Measurements from ENCODE around the gene KCNMB3.
"Not testable (repeated sequence)": the region's sequence is repeated elsewhere in the genome, so short reads cannot be mapped to it uniquely, and the experiment has no call there.

KCNMB3 gene

GRCh38 chr3:179250803-179251476, at the start of gene KCNMB3:
Gene KCNMB3 (minus strand): TSS chr3:179251114. CDS start chr3:179250990, 124 bp downstream.
- no peak for DNase-seq

DNA sequence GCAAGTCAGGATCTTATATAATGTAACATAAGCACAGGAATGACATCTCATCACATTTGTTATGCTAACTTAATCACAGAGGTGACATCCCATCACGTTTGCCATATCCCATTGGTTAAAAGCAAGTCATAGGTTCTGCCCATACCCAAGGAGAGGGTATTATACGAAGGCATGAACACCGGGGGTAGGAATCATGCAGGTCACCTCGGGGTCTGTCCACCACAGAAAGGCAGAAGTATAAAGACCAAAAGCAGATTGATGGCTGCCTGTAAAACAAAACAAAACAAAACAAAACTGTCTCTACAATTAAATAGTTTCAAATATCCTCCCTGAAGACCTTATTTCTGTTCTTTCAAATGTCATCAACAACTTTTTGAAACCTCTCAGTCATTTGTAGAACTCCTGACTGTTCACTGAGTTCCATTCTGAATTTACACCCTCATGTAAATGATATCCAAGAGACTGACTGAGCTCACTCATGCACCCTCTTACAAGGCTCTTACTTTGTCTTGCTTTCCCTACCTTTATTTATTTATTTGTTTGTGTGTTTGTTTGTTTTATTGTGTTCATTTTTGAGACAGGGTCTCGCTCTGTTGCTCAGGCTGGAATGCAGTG, 49.2 kb upstream of the KCNMB3 start:
- DNase-seq: no peak

DNA sequence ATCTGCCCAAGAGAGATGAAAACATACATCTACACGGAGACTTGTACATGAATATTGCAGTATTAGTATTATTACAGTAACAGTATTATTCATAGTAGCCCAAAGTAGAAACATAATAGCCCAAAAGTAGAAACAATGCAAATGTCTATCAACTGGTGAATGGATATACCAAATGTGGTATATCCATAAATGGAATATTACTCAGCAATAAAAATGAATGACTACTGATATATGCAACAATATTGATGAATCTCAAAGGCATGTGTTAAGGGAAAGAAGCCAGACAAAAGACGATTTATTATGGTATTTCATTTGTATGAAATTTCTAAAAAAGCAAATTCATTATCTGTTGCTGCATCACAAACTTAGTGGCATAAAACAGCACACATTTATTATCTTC, 48.4 kb upstream of the KCNMB3 start:
- DNase-seq: no peak

- DNase-seq: no peak
Observed at GRCh38 chr3:179297971-179298725, 47.2 kb upstream of the KCNMB3 start.

DNA sequence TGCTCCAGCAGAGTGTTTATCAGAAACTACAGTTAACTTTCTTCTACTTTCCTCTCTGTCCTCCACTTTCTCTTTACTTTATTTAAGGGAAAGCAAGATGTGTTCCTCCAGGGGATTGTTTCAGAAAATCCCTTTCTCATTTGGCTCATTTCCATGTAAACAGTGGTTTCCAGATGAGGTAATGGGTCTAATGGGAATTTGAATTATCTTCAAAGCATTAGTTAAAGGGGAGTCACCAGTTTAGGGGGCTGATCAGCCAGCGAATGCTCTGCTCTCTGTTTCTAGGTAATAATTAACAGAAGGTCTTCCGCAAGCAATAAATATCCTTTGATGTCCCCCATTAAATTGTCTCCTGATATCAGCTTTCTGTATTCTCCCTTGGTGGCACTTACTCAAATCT, 41.5 kb upstream of the KCNMB3 start:
- no peak for DNase-seq

GRCh38 chr3:179289295-179289694, 38.4 kb upstream of the KCNMB3 start:
- no peak for DNase-seq

DNA sequence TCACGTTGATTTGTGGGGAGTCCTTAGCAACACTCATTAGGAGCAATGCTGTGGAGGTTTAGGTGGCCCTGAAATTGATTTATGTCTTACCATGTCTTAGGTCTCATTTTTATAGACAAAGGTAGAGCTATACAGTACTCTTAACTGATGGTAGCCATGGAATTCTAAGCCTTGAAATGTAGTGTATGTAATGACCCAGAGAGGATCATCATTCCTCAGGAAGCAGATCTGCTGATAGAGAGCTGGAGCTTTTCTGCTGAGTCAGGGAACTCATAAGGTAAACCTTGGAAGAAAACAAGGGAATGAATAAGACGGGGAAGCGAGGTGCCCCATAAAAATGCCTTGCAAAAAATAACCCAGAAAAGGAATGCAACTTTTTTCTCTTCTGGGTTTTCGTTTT, 37.9 kb upstream of the KCNMB3 start:
- DNase-seq: no peak

DNA sequence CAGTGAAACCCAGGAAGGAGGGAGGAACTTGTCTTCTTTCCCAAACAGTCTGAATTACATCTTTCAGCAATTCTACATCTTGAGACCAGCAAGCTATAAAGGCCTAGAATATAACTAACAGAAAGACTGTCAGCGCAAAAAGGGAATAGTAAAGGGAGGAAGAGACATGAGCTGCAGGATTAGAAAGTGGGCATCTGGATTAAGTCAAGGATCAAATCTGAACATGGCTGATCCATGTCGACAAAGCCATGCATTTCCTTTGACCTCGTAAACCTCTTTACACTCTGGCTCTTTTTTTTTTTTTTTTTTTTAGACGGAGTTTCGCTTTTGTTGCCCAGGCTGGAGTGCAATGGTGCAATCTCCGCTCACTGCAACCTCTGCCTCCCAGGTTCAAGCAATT, 35.4 kb upstream of the KCNMB3 start:
- DNase-seq: no peak

DNA sequence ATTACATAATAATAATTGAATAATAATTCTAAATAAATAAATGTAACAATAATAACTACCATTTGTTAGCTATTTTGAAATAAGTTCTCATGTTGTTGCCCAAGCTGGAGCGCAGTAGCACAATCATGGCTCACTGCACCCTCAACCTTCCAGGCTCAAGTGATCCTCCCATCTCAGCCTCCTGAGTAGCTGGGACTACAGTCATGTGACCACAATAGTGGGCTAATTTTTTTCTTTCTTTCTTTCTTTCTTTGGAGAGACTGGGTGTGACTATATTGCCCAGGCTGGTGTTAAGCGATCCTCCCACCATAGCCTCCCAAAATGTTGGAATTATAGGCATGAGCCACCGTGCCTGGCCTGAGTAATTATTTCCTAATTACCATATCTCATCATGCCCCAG, 30.9 kb upstream of the KCNMB3 start:
- no peak for DNase-seq

DNA sequence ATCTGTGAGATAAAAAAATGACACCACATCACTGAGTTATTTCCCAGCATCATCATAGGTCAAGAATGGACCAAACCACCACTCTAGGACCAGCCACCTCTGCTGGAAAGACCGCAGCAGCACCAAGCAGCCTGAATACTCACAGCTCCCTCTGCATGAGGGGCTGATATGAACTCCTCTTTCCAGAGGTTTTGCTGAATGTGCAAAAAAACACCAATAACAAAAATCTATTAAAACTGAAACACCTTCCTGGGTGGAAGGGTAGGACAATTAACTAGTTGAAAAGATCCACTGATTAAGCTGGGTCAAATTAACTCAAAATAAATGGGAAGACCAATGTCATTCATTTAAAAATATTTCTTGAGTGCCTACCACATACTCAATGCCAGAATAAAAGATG, 28.9 kb upstream of the KCNMB3 start:
- DNase-seq: no peak

GRCh38 chr3:179278932-179279693, 28.2 kb upstream of the KCNMB3 start:
- DNase-seq: no peak

DNA sequence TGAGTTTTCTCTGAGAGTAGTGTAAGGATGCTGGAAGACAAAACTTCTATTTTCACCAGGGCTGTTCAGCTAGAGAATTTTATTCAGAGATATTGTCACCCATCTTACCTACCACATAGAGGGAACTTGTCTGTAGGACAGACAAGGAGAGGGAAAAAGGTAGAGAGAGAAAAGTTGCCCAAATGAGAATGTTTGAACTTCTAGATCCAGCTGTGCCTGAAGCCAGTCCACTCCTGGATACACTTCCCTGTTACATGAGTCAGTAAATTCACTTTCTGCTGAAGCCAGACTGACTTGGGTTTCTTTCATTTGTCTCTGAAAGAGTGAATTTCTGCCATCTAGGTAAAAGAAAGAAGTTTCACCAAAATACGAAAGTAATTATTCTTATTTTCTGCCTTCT, 27.2 kb upstream of the KCNMB3 start:
- no peak for DNase-seq

DNA sequence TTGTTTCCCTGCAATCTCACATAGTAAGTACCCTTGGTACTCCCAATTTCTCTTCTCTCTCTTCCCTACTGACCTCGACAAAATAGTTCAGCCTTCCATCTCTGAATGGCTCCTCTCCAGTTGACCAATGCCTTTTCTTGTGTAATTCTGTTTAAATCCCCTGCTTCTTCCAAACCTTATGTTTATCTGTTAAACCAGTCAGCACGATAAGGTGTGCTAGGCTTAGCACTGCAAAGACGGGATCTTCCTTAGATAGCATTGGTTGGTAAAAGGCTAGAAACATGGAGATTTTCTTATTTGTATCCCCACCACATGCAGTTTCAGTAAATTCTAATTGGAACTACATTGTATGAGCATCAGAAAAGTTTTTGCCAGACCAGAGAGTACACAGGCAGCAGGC, 25.8 kb upstream of the KCNMB3 start:
- no peak for DNase-seq

GRCh38 chr3:179276001-179276400, 25.1 kb upstream of the KCNMB3 start:
- no peak for DNase-seq

GRCh38 chr3:179274434-179274833, 23.5 kb upstream of the KCNMB3 start:
- DNase-seq: not testable (repeated sequence)

DNA sequence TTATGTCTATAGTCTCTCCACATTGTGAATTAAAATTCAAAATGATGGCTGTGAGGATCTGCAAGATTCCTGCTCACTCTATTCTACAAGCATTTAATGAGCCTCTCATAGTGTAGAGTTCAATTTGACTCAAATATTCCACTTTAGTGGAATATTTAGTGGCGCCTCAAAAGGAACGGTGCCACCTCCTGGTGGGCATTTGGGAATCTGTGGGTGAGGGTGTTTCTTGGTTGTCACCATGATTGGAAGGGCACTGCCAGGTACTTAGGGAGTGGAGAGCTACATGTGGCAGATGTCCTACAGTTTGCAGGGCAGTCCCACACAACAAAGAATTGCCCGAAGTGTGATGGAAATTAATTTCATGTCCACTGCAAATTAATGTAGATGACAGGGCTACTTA, 21.5 kb upstream of the KCNMB3 start:
- no peak for DNase-seq

- no peak for DNase-seq
Observed at GRCh38 chr3:179269152-179269707, 18.3 kb upstream of the KCNMB3 start.

GRCh38 chr3:179268400-179269051, 17.6 kb upstream of the KCNMB3 start:
- no peak for DNase-seq

DNA sequence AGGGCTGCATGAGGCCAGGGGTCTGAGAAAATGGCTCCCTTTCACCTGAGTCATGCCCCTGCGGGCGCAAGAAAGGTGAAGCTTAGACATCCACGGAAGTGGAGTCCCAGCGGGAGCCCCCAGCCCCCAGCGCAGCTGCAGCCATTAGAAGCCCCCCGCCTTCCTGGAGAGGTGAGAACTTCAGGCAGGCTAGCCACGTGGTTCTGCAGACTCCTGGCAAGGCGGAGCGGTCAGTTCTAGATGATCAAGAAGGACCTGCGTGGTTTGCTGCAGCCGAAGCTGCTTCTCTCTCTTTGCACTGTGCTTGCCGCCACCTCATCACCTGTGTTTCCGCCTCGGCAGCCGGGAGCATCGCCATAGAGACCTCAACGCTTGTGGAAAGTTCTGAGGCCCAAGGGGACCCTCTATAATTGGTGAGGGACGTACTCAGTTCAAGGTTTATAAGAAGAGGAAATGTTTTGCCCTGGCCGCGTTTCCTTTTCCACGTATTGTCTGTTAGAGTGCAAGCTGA, 15.8 kb upstream of the KCNMB3 start:
- DNase-seq: no peak

DNA sequence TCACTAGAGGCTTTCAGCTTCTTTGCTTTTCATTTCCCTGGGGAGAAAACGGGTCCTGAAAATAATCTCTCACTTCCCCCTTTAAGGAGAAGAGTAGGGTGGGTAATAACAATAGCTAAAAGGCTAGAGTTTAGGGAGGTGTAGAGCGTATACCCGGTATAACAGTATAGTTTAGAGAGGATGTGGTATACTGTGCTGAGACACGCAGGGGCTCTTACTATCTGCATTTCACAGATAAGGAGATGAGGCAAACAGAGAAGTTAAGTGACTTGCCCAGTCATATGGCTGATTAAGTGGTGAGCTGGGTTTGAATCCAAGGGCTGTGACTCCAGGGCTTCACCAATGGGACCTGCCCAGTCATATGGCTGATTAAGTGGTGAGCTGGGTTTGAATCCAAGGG, 15.0 kb upstream of the KCNMB3 start:
- no peak for DNase-seq

DNA sequence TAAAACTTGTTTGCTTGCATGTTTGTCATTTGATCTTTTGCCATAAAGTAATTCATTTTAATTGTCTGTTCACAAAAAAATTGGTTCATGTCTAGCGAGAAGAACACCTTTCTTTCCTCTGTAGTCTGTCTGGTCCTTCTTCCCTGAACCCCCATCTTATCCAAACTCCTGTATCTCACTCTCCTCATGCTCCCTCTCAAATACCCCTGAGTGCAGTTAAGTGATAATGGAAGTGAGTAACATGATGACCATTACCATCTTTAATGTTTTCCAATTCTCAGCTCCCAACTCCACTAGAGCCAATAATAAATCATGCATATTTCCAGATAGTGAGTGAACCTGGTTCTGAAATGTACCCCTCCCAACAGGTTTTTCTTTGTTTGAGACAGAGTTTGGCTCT, 14.2 kb upstream of the KCNMB3 start:
- DNase-seq: no peak

GRCh38 chr3:179264449-179264848, 13.5 kb upstream of the KCNMB3 start:
- no peak for DNase-seq

Measured in NCI-H524 treated with DMSO at 0.1 percent for 48 hours (cell line).